IMR-90 (cell line): ENCODE results near the gene SPON1. TPM values are rescaled to one million over a fixed set of nuclear protein-coding genes. Genes with fewer than 3 reads are reported as not detected.

Experiments
- ATAC-seq: fragments of 200-7000 bp; cut with Tn5 transposase; 2 replicates; pipeline ENCODE4 v1.9.1; 2020; ENCODE audit warnings: low read depth, mild to moderate bottlenecking, moderate library complexity
- BruUV-seq: library from RNA; stranded (reverse); fragments of 400-500 nt; replicated peaks from 2 replicates; lab custom pipeline; 2021; lab: Mats Ljungman, UMichigan
- CTCF ChIA-PET: fragments of 300-600 bp; formaldehyde crosslinking; extraction: SDS; loops from one replicate; lab custom pipeline; 2021; ENCODE audit warnings: antibody characterized with exemption; lab: Yijun Ruan, JAX
- POLR2A ChIA-PET: fragments of 300-600 bp; sonication (Branson Sonifier 250); formaldehyde crosslinking; loops from one replicate; lab custom pipeline; 2022; ENCODE audit warnings: antibody characterized with exemption; ENCODE audit not compliant: unreplicated experiment; lab: Charles Lee
- DNase-seq: peaks from one replicate; pipeline ENCODE4 v3.0.0; 2013
- H2AFZ ChIP-seq: replicated peaks from 2 replicates; pipeline ENCODE3; 2013; ENCODE audit warnings: low read length, mild to moderate bottlenecking; ENCODE audit not compliant: poor library complexity
- H2AK5ac ChIP-seq: 2 replicates; pipeline ENCODE4 v1.6.1; 2013; ENCODE audit warnings: low read depth, low read length, inconsistent platforms
- H2AK9ac ChIP-seq: replicated peaks from 2 replicates; pipeline ENCODE3; 2013; ENCODE audit warnings: mild to moderate bottlenecking, low read depth, low read length, moderate library complexity; ENCODE audit not compliant: poor library complexity
- H2BK120ac ChIP-seq: 2 replicates; pipeline ENCODE4 v1.6.1; 2013; ENCODE audit warnings: low read depth, low read length, inconsistent platforms
- H2BK15ac ChIP-seq: 3 replicates; pipeline ENCODE4 v1.6.1; 2013; ENCODE audit warnings: low read depth, low read length, inconsistent platforms
- H2BK20ac ChIP-seq: 2 replicates; pipeline ENCODE4 v1.6.1; 2013; ENCODE audit warnings: low read depth, mild to moderate bottlenecking, inconsistent platforms, low read length, moderate library complexity
- H2BK5ac ChIP-seq: 2 replicates; pipeline ENCODE4 v1.6.1; 2013; ENCODE audit warnings: mild to moderate bottlenecking, low read depth, low read length, inconsistent platforms; ENCODE audit not compliant: poor library complexity, severe bottlenecking
- H3K14ac ChIP-seq: replicated peaks from 2 replicates; pipeline ENCODE4 v1.6.1; 2013; ENCODE audit warnings: low read depth, low read length, inconsistent platforms
- H3K18ac ChIP-seq: 2 replicates; pipeline ENCODE4 v1.6.1; 2013; ENCODE audit warnings: low read depth, low read length, control low read depth
- H3K23ac ChIP-seq: 2 replicates; pipeline ENCODE4 v1.6.1; 2013; ENCODE audit warnings: low read depth, low read length, inconsistent platforms
- H3K27ac ChIP-seq: 2 replicates; pipeline ENCODE4 v1.5.1; 2013; ENCODE audit warnings: mild to moderate bottlenecking, control low read depth, low read length; ENCODE audit not compliant: insufficient read depth
- H3K27me3 ChIP-seq: 2 replicates; pipeline ENCODE4 v1.6.1; 2013; ENCODE audit warnings: low read length; ENCODE audit not compliant: control insufficient read depth, insufficient read depth
- H3K36me3 ChIP-seq: 2 replicates; pipeline ENCODE4 v1.6.1; 2013; ENCODE audit warnings: low read length, mixed read lengths; ENCODE audit not compliant: control insufficient read depth, insufficient read depth
- H3K4ac ChIP-seq: 2 replicates; pipeline ENCODE4 v1.6.1; 2013; ENCODE audit warnings: low read depth, low read length, inconsistent platforms
- H3K4me1 ChIP-seq: 2 replicates; pipeline ENCODE4 v1.6.1; 2013; ENCODE audit warnings: low read length, mixed read lengths; ENCODE audit not compliant: control insufficient read depth, insufficient read depth
- H3K4me2 ChIP-seq: 2 replicates; pipeline ENCODE4 v1.6.1; 2013; ENCODE audit warnings: low read depth, mild to moderate bottlenecking, control low read depth, low read length, moderate library complexity
- H3K4me3 ChIP-seq: 2 replicates; pipeline ENCODE4 v1.5.1; 2013; ENCODE audit warnings: low read depth, mild to moderate bottlenecking, control low read depth, low read length, moderate library complexity; ENCODE audit not compliant: insufficient read depth
- H3K56ac ChIP-seq: 2 replicates; pipeline ENCODE4 v1.6.1; 2013; ENCODE audit warnings: low read length, inconsistent platforms; ENCODE audit not compliant: insufficient read depth; ENCODE audit errors: extremely low read depth
- H3K79me1 ChIP-seq, 2 experiments: 2 replicates each; pipeline ENCODE4 v1.6.1; 2013; ENCODE audit warnings: low read length in 2 of 2, inconsistent platforms in 1 of 2, low read depth in 1 of 2
- H3K9ac ChIP-seq: 2 replicates; pipeline ENCODE4 v1.6.1; 2013; ENCODE audit warnings: low read depth, low read length, control low read depth
- H3K9me1 ChIP-seq: 2 replicates; pipeline ENCODE4 v1.6.1; 2013; ENCODE audit warnings: low read length, inconsistent platforms; ENCODE audit not compliant: insufficient read depth
- H3K9me3 ChIP-seq: 2 replicates; pipeline ENCODE4 v1.6.1; 2013; ENCODE audit warnings: low read length; ENCODE audit not compliant: control insufficient read depth, insufficient read depth
- H4K20me1 ChIP-seq: 2 replicates; pipeline ENCODE4 v1.6.1; 2013; ENCODE audit warnings: low read length, inconsistent platforms; ENCODE audit not compliant: insufficient read depth
- H4K5ac ChIP-seq: 2 replicates; pipeline ENCODE4 v1.6.1; 2013; ENCODE audit warnings: mild to moderate bottlenecking, low read depth, low read length, control low read depth
- H4K8ac ChIP-seq, 2 experiments: 2 replicates each; pipeline ENCODE4 v1.6.1; 2013; ENCODE audit warnings: low read depth in 2 of 2, low read length in 2 of 2, control low read depth in 1 of 2, inconsistent platforms in 1 of 2
- H4K91ac ChIP-seq: 2 replicates; pipeline ENCODE4 v1.6.1; 2013; ENCODE audit warnings: low read depth, low read length, inconsistent platforms; ENCODE audit not compliant: insufficient read depth
- CEBPB ChIP-seq: IDR thresholded peaks from 2 replicates; pipeline ENCODE4 v1.6.1; 2012; ENCODE audit warnings: low read depth, low read length, improper control_type of control experiment
- FOS ChIP-seq: fragments of 150-350 bp; IDR thresholded peaks from 2 replicates; pipeline ENCODE4 v1.6.1; 2016; ENCODE audit warnings: low read depth, low read length
- MAFK ChIP-seq: IDR thresholded peaks from 2 replicates; pipeline ENCODE4 v1.6.1; 2012; ENCODE audit warnings: low read depth, low read length, improper control_type of control experiment
- RFX5 ChIP-seq: IDR thresholded peaks from 2 replicates; pipeline ENCODE4 v1.8.0; 2012; ENCODE audit warnings: low read depth, mild to moderate bottlenecking, low read length, moderate library complexity
- WGBS, 2 experiments: methylation state at CpG; one replicate each; pipeline versions ENCODE4 v1.1.5 to v1.1.7; 2013; ENCODE audit warnings: missing lambda C conversion rate in 2 of 2; ENCODE audit not compliant: insufficient read length in 1 of 2; ENCODE audit errors: extremely low coverage in 2 of 2; 5-methylcytosine and 5-hydroxymethylcytosine counted together
- dilution Hi-C: fragments of 300-500 bp; cut with HindIII; formaldehyde crosslinking; loops from one replicate; pipeline ENCODE4 v1.14.3; 2018; ENCODE audit warnings: low sequenced_read_pairs; ENCODE audit not compliant: unreplicated experiment
- in situ Hi-C: fragments of 300-500 bp; cut with MboI; formaldehyde crosslinking; loops from 3 replicates; pipeline ENCODE4 v1.14.3; 2019; ENCODE audit warnings: low sequenced_read_pairs, inconsistent platforms, mixed read lengths
- intact Hi-C: fragments of 100-400 bp; cut with micrococcal nuclease; formaldehyde crosslinking; loops from 2 replicates; pipeline ENCODE4 v1.10.0; 2022
- polyA plus RNA-seq, 3 experiments: library from polyadenylated mRNA; depleted of rRNA; stranded (reverse); fragments of >200 nt; gene quantifications; 2 replicates each; pipeline ENCODE4 v1.2.3, GENCODE V29; 2012; ENCODE audit warnings: low replicate concordance in 1 of 3
- total RNA-seq: library from RNA; depleted of rRNA; stranded (reverse); fragments of >200 nt; gene quantifications from 2 replicates; pipeline ENCODE4 v1.2.3, GENCODE V29; 2012

Gene SPON1
- total and polyA plus RNA-seq, 2 of the 4 experiments (the other 2 are of a cell fraction) = 0.62 to 0.72 TPM

DNA sequence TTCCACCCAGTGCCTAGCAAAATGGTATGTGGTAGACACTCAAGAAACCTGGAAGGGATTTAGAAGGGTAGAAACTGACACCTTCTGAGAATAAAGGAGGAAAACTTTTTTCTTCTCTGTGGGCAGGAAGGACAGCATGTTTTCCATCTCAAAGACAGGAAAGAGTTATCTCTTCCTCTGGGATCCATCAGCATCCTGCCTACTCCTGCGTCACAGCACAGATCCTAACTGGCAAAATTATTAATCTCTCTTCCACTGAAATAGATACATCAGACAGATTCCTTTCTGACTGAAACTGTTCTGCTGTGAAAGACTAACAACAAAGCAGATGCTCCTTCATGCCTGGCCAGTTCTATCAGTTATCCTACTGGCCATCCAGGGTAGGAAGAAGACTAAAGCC is 147.2 kb downstream of the SPON1 start:
- no peak overlapping the region for H3K23ac ChIP-seq
- H3K9ac ChIP-seq = no peak overlapping the region
- no peak overlapping the region for H2BK20ac ChIP-seq
- in situ Hi-C loops (no loop called here), dilution Hi-C loops (no loop called here), intact Hi-C loops (no loop called here)
- no peaks in the 10 kb centered on the region for H3K4me1 ChIP-seq
- no peaks in the 10 kb centered on the region for H4K20me1 ChIP-seq
- no peak overlapping the region for H2BK5ac ChIP-seq
- H4K5ac ChIP-seq = no peak overlapping the region
- H3K27me3 ChIP-seq = no peaks in the 10 kb centered on the region; the same call in none of the 2 replicates
- H3K4me2 ChIP-seq = no peak overlapping the region
- POLR2A ChIA-PET = no interaction called here
- H2BK120ac ChIP-seq = no peak overlapping the region
- no peaks in the 10 kb centered on the region for H3K36me3 ChIP-seq
- WGBS, 2 experiments = no CpG with 5 or more reads among the region's 1 CpG
- no peak for TF ChIP-seq RFX5
- no peak for TF ChIP-seq FOS
- TF ChIP-seq MAFK = no peak
- TF ChIP-seq CEBPB = no peak
- DNase-seq = no peak
- no peak overlapping the region for H3K4ac ChIP-seq
- CTCF ChIA-PET = no interaction called here
- no peak overlapping the region for H2AK5ac ChIP-seq
- no peak overlapping the region for H3K27ac ChIP-seq
- no peak for ATAC-seq
- H3K4me3 ChIP-seq = no peak overlapping the region
- H3K9me3 ChIP-seq = no peaks in the 10 kb centered on the region
- no peak overlapping the region for H2AFZ ChIP-seq
- no peak overlapping the region for H3K14ac ChIP-seq
- no peak overlapping the region for H3K56ac ChIP-seq
- H3K9me1 ChIP-seq = no peaks in the 10 kb centered on the region
- H4K8ac ChIP-seq = no peak overlapping the region
- H3K18ac ChIP-seq = no peak overlapping the region
- no peak overlapping the region for H2BK15ac ChIP-seq
- H3K79me1 ChIP-seq = no peaks in the 10 kb centered on the region
- BruUV-seq = no TSS peak
- no peak overlapping the region for H4K91ac ChIP-seq
- no peak overlapping the region for H2AK9ac ChIP-seq
